Stimulated activated naive B cell treated with anti-CD40 and anti-IgM and Interleukin-4, amounts not matched to agents 10 μg/mL and 1 μg/mL and 100 μg/mL, for 72 hours (primary cell): Measurements from ENCODE around the gene LRRC9.
A peak's percentile ranks its signal among the peaks of the same experiment; 100 is the strongest.
"Not testable (repeated sequence)": the region's sequence is repeated elsewhere in the genome, so short reads cannot be mapped to it uniquely, and the experiment has no call there.

Source experiments
- ATAC-seq, 2 donors: fragments of 150-1000 bp; cut with Tn5 transposase; replicated peaks; 2 replicates each; pipeline ENCODE4 v1.10.0; 2021; ENCODE audit warnings: moderate library complexity in 1 of 2
- DNase-seq: peaks from one replicate; pipeline ENCODE4 v3.0.0; 2021
- H3K27ac Mint-ChIP-seq: one replicate; pipeline ENCODE4 v1.8.0; 2022; ENCODE audit warnings: mild to moderate bottlenecking, mixed read lengths
- H3K27me3 Mint-ChIP-seq, 2 donors: one replicate each; pipeline ENCODE4 v1.8.0; 2022; ENCODE audit warnings: mixed read lengths in 2 of 2
- H3K36me3 Mint-ChIP-seq, 2 donors: one replicate each; pipeline ENCODE4 v1.8.0; 2022; ENCODE audit warnings: mixed read lengths in 2 of 2, mild to moderate bottlenecking in 1 of 2
- H3K4me1 Mint-ChIP-seq, 2 donors: one replicate each; pipeline ENCODE4 v1.8.0; 2022; ENCODE audit warnings: mixed read lengths in 2 of 2, mild to moderate bottlenecking in 1 of 2
- H3K4me3 Mint-ChIP-seq, 2 donors: one replicate each; pipeline ENCODE4 v1.8.0; 2022; ENCODE audit warnings: mild to moderate bottlenecking in 2 of 2, mixed read lengths in 2 of 2, moderate library complexity in 1 of 2
- H3K9me3 Mint-ChIP-seq, 2 donors: one replicate each; pipeline ENCODE4 v1.8.0; 2022; ENCODE audit warnings: mixed read lengths in 2 of 2, mild to moderate bottlenecking in 1 of 2

Gene LRRC9

DNA sequence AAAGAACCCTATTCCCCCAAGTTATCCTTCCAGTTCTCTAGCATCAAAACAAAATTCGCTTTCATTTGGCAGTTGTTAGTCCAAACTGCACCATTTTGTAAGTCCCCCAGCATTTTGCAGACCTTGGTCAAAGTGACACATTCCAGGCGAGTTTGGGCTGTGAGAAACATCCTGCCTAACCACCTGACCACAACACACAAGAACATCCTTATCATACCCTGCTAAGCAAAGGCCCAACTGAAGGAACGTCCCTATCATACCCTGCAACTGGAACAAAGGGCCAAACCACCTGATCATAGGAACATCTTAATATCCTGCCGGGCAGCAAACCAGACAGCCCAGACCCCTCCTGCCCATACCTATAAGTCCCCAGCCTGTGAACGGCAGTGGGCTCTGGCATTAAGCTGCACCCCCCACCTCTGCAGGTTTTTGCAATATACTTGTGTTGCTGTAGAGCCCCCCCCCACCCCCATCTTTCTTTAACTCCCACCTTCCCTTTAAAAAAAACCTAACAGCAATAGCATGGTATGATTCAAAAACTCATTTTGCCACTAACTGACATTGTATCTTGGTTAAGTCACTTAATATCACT lies 174.5 kb downstream of the LRRC9 start:
- Mint-ChIP-seq H3K27me3 (no peaks in the 10 kb centered on the region), H3K36me3 (peaks cover 9 to 20% of the 10 kb centered on the region in 2 donors), H3K4me1 (peaks cover 27 to 45% of the 10 kb centered on the region in 2 donors), H3K9me3 (peaks cover 0 to 2% of the 10 kb centered on the region in 2 donors), H3K4me3 (peak overlapping the region; percentile 61 to 68), H3K27ac (no peak overlapping the region)
- DNase-seq (no peak), ATAC-seq (no peak)

- peak overlapping the region; percentile 42 for H3K27ac Mint-ChIP-seq
- ATAC-seq (no peak), DNase-seq (no peak)
- no peak overlapping the region for H3K4me3 Mint-ChIP-seq
- H3K4me1 Mint-ChIP-seq, result peaks cover 27 to 45% of the 10 kb centered on the region in 2 donors
- H3K36me3 Mint-ChIP-seq, result peaks cover 11 to 23% of the 10 kb centered on the region in 2 donors
- peaks cover 0 to 2% of the 10 kb centered on the region in 2 donors for H3K9me3 Mint-ChIP-seq
- H3K27me3 Mint-ChIP-seq, result no peaks in the 10 kb centered on the region
Observed at GRCh38 chr14:60095231-60095630, 175.3 kb downstream of the LRRC9 start.

GRCh38 chr14:60095781-60096450 lies 176.0 kb downstream of the LRRC9 start:
- H3K4me1 Mint-ChIP-seq, result peaks cover 29 to 45% of the 10 kb centered on the region in 2 donors
- no peaks in the 10 kb centered on the region for H3K27me3 Mint-ChIP-seq
- H3K27ac Mint-ChIP-seq, result peak overlapping the region; percentile 3
- no peak for DNase-seq
- H3K9me3 Mint-ChIP-seq, result peaks cover 0 to 2% of the 10 kb centered on the region in 2 donors
- no peak for ATAC-seq
- no peak overlapping the region for H3K4me3 Mint-ChIP-seq
- peaks cover 15 to 26% of the 10 kb centered on the region in 2 donors for H3K36me3 Mint-ChIP-seq

GRCh38 chr14:60097974-60098373 lies 178.0 kb downstream of the LRRC9 start:
- H3K4me1 Mint-ChIP-seq, result peaks cover 29 to 44% of the 10 kb centered on the region in 2 donors
- H3K36me3 Mint-ChIP-seq, result peaks cover 21 to 35% of the 10 kb centered on the region in 2 donors
- H3K4me3 Mint-ChIP-seq, result no peak overlapping the region
- ATAC-seq (no peak), DNase-seq (no peak)
- H3K27ac Mint-ChIP-seq, result no peak overlapping the region
- no peaks in the 10 kb centered on the region for H3K27me3 Mint-ChIP-seq
- H3K9me3 Mint-ChIP-seq, result peaks cover 0 to 2% of the 10 kb centered on the region in 2 donors

DNA sequence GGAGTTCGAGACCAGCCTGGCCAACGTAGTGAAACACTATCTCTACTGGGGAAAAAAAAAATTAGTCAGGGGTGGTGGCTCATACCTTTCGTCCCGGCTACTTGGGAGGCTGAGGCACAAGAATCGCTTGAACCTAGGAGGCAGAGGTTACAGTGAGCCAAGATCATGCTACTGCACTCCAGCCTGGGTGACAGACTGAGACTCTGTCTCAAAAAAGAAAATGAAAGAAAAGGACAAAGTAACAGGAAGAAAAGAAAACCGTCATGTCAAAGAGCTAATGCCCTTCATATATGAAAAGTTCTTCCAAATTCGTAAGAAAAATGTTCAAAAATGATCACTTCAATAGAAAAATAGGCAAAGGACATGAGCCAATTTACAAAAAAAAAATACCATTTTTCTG lies 179.9 kb downstream of the LRRC9 start:
- H3K27ac Mint-ChIP-seq, H3K9me3 Mint-ChIP-seq, ATAC-seq, H3K27me3 Mint-ChIP-seq, DNase-seq, H3K4me3 Mint-ChIP-seq: not testable (repeated sequence)
- peaks cover 31 to 40% of the 10 kb centered on the region in 2 donors for H3K36me3 Mint-ChIP-seq
- peaks cover 17 to 30% of the 10 kb centered on the region in 2 donors for H3K4me1 Mint-ChIP-seq

DNA sequence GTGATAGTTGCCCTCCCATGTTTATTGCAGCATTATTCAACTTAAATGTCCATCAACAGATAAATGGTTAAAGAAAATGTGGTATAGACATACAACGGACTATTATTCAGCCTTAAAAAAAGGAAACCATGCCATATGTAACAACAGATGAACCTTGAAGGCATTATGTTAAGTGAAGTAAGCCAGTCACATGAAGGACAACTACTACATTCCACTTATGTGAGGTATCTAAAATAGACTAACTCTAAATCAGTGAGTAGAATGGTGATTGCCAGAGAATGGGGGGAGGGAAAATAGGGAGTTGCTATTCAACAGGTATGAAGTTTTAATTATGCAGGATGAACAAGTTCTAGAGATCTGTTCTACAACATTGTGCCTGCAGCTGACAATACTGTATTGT lies 181.8 kb downstream of the LRRC9 start:
- Mint-ChIP-seq H3K4me1 (peaks cover 15 to 22% of the 10 kb centered on the region in 2 donors), H3K27ac (no peak overlapping the region), H3K27me3 (no peaks in the 10 kb centered on the region), H3K9me3 (peaks cover 4 to 5% of the 10 kb centered on the region in 2 donors), H3K4me3 (no peak overlapping the region), H3K36me3 (peaks cover 34 to 45% of the 10 kb centered on the region in 2 donors)
- DNase-seq, result no peak
- ATAC-seq, result no peak

DNA sequence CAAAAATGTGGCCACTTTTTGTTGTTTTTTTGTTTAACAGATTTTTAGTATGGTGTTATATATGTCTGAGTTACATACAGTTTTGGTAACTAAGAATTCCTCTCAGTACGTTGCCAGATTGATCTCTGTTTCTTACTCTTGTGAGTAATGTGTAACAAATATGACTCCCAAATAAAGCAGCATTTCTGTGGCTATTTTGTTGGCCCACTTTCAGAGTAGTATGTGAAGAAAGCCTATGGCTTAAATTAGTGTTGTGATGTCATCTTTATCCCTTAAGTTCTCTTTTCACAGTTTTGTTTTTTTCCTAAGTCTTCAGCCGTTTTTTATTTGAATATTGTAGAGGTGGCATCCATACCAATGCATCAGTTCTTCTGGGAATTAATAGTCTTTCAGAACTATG lies 182.4 kb downstream of the LRRC9 start:
- H3K4me3 Mint-ChIP-seq, result no peak overlapping the region
- peaks cover 4 to 5% of the 10 kb centered on the region in 2 donors for H3K9me3 Mint-ChIP-seq
- H3K27ac Mint-ChIP-seq, result no peak overlapping the region
- no peak for DNase-seq
- H3K4me1 Mint-ChIP-seq, result peaks cover 15 to 22% of the 10 kb centered on the region in 2 donors
- peaks cover 34 to 45% of the 10 kb centered on the region in 2 donors for H3K36me3 Mint-ChIP-seq
- no peaks in the 10 kb centered on the region for H3K27me3 Mint-ChIP-seq
- no peak for ATAC-seq

DNA sequence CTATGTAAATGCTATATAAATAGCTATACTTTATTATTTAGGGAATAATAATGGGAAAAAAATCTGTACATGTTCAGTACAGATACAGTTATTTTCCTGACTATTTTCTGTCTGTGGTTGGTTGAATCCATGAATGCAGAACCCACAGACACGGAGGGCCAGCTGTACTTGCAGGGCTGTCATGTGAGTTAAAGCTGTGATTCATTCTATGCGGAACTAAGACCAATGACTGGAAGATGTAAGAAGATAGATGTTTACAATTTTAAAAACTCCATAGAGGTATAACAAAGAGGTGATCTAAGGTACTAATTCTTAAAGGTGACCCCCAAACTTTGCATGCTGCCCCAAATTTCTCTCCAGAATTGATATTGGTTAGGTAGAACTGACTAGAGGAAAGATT lies 186.4 kb downstream of the LRRC9 start:
- no peak for DNase-seq
- Mint-ChIP-seq H3K9me3 (peaks cover 4 to 5% of the 10 kb centered on the region in 2 donors), H3K4me1 (peaks cover 6 to 14% of the 10 kb centered on the region in 2 donors), H3K27ac (no peak overlapping the region), H3K27me3 (no peaks in the 10 kb centered on the region), H3K4me3 (no peak overlapping the region), H3K36me3 (peaks cover 34 to 55% of the 10 kb centered on the region in 2 donors)
- peak in 1 of 2 donors; percentile 27 for ATAC-seq

- H3K27me3 Mint-ChIP-seq, result no peaks in the 10 kb centered on the region
- H3K36me3 Mint-ChIP-seq, result peaks cover 30 to 52% of the 10 kb centered on the region in 2 donors
- DNase-seq, result no peak
- H3K4me3 Mint-ChIP-seq, result no peak overlapping the region
- peaks cover 4 to 5% of the 10 kb centered on the region in 2 donors for H3K9me3 Mint-ChIP-seq
- peaks cover 5 to 8% of the 10 kb centered on the region in 2 donors for H3K4me1 Mint-ChIP-seq
- ATAC-seq, result no peak
- H3K27ac Mint-ChIP-seq, result no peak overlapping the region
Observed at GRCh38 chr14:60107477-60107876, 187.5 kb downstream of the LRRC9 start.

DNA sequence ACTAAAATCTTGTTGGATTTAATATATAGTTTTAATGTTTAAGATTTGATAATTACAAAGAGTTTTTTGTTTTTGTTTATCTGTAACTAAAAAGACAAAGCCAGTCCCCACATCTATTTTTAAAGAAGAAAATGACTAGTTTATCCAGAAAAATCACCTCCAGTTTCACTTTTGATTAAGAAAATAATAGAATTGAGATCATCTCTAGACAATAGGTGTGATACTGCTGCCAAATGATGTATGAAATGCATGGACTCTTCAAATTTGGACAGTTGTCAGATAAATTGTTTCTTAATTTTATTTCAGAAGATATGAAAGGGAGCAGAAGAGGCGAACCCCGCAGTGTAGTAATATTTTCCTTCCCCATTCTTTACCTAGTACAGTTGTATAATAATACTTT lies 191.8 kb downstream of the LRRC9 start:
- ATAC-seq (no peak), DNase-seq (no peak)
- Mint-ChIP-seq H3K9me3 (no peaks in the 10 kb centered on the region), H3K27me3 (no peaks in the 10 kb centered on the region), H3K4me1 (peaks cover 0 to 2% of the 10 kb centered on the region in 2 donors), H3K27ac (no peak overlapping the region), H3K36me3 (peaks cover 25 to 49% of the 10 kb centered on the region in 2 donors), H3K4me3 (no peak overlapping the region)
